Measurements from ENCODE around the gene CAMK2D. TPM values are rescaled to one million over a fixed set of nuclear protein-coding genes. Genes with fewer than 3 reads are reported as not detected.

The CAMK2D gene
- total and polyA plus RNA-seq, 2 experiments from 2014 or later, result 36.8 to 99.1 TPM

- no peak overlapping the region for H3K4me3 ChIP-seq
- H3K79me2 ChIP-seq, result peaks cover 99% of the 10 kb centered on the region
- H3K27me3 ChIP-seq, result no peaks in the 10 kb centered on the region
- no peaks in the 10 kb centered on the region for H3K36me3 ChIP-seq (replicated peaks; ENCODE audit: insufficient read depth, low read depth)
- H3K27ac ChIP-seq, result no peak overlapping the region
- peaks cover 21% of the 10 kb centered on the region for H4K20me1 ChIP-seq (ENCODE audit: insufficient read depth, poor library complexity, severe bottlenecking)
- TF ChIP-seq CTCF (IDR thresholded peaks at IDR 0.05; ENCODE audit: poor library complexity) (no peak), EZH2 (IDR thresholded peaks at IDR 0.05; ENCODE audit: borderline replicate concordance) (no peak), EZH2phosphoT487 (IDR thresholded peaks at IDR 0.05; ENCODE audit: low read depth, severe bottlenecking, unreplicated experiment) (no peak)
- H3K4me1 ChIP-seq (ENCODE audit: insufficient read depth), result peaks cover 8% of the 10 kb centered on the region
- H3K9me3 ChIP-seq (ENCODE audit: low read depth), result no peaks in the 10 kb centered on the region
- H3K4me2 ChIP-seq, result no peak overlapping the region
- no peak overlapping the region for H2AFZ ChIP-seq
- DNase-seq (ENCODE audit: low spot score), result no peak
- no peaks in the 10 kb centered on the region for H3K9me2 ChIP-seq (replicated peaks; ENCODE audit: insufficient read depth)
- WGBS (ENCODE audit: low lambda C conversion rate, missing lambda C conversion rate), result 92% methylated on average over 1 of the region's 1 CpG
Observed at GRCh38 chr4:113725963-113726362, 35.6 kb downstream of the CAMK2D start.

- Histone ChIP-seq H3K36me3 (replicated peaks; ENCODE audit: insufficient read depth, low read depth) (no peaks in the 10 kb centered on the region), H4K20me1 (ENCODE audit: insufficient read depth, poor library complexity, severe bottlenecking) (peaks cover 7% of the 10 kb centered on the region)
Observed at GRCh38 chr4:113718252-113718651, 43.3 kb downstream of the CAMK2D start.

GRCh38 chr4:113711883-113712662 lies 49.5 kb downstream of the CAMK2D start:
- H4K20me1 ChIP-seq (ENCODE audit: insufficient read depth, poor library complexity, severe bottlenecking), result peaks cover 3% of the 10 kb centered on the region
- no peak for DNase-seq (ENCODE audit: low spot score)
- peaks cover 89% of the 10 kb centered on the region for H3K79me2 ChIP-seq
- H3K36me3 ChIP-seq (replicated peaks; ENCODE audit: insufficient read depth, low read depth), result no peaks in the 10 kb centered on the region
- no peaks in the 10 kb centered on the region for H3K9me3 ChIP-seq (ENCODE audit: low read depth)
- H3K27me3 ChIP-seq, result no peaks in the 10 kb centered on the region
- no peak overlapping the region for H2AFZ ChIP-seq
- no peaks in the 10 kb centered on the region for H3K4me1 ChIP-seq (ENCODE audit: insufficient read depth)
- no peaks in the 10 kb centered on the region for H3K9me2 ChIP-seq (replicated peaks; ENCODE audit: insufficient read depth)
- no peak overlapping the region for H3K4me2 ChIP-seq
- no peak overlapping the region for H3K4me3 ChIP-seq
- WGBS (ENCODE audit: low lambda C conversion rate, missing lambda C conversion rate), result 94% methylated on average over 1 of the region's 1 CpG
- TF ChIP-seq EZH2 (IDR thresholded peaks at IDR 0.05; ENCODE audit: borderline replicate concordance) (no peak), EZH2phosphoT487 (IDR thresholded peaks at IDR 0.05; ENCODE audit: low read depth, severe bottlenecking, unreplicated experiment) (no peak), CTCF (IDR thresholded peaks at IDR 0.05; ENCODE audit: poor library complexity) (no peak)
- no peak overlapping the region for H3K27ac ChIP-seq

More at GRCh38 chr4:113718252-113718651, 43.3 kb downstream of the CAMK2D start:
- Histone ChIP-seq H3K4me1 (ENCODE audit: insufficient read depth) (peaks cover 8% of the 10 kb centered on the region), H3K27ac (no peak overlapping the region), H3K4me3 (no peak overlapping the region), H2AFZ (no peak overlapping the region), H3K79me2 (peaks cover 94% of the 10 kb centered on the region), H3K9me2 (replicated peaks; ENCODE audit: insufficient read depth) (no peaks in the 10 kb centered on the region), H3K4me2 (no peak overlapping the region), H3K27me3 (no peaks in the 10 kb centered on the region), H3K9me3 (ENCODE audit: low read depth) (no peaks in the 10 kb centered on the region)
- 86% methylated on average over 1 of the region's 1 CpG for WGBS (ENCODE audit: low lambda C conversion rate, missing lambda C conversion rate)
- no peak for DNase-seq (ENCODE audit: low spot score)
- TF ChIP-seq EZH2phosphoT487 (IDR thresholded peaks at IDR 0.05; ENCODE audit: low read depth, severe bottlenecking, unreplicated experiment) (no peak), CTCF (IDR thresholded peaks at IDR 0.05; ENCODE audit: poor library complexity) (no peak), EZH2 (IDR thresholded peaks at IDR 0.05; ENCODE audit: borderline replicate concordance) (no peak)

All from hepatocyte (in vitro differentiated cells).